ENCODE data around the gene COX17.

COX17 gene

GRCh38 chr3:119643528-119643927 is 33.7 kb downstream of the COX17 start:
- Histone ChIP-seq H3K4me1 (peaks cover 0 to 18% (median 3%) of the 10 kb centered on the region in 4 donors), H3K36me3 (peaks cover 6 to 30% (median 12%) of the 10 kb centered on the region in 3 donors), H3K27ac (no peak overlapping the region), H3K4me3 (no peak overlapping the region), H3K27me3 (no peaks in the 10 kb centered on the region), H3K9me3 (no peaks in the 10 kb centered on the region)
- TF ChIP-seq CTCF (IDR thresholded peaks at IDR 0.05) = no peak
- DNase-seq = no peak
- intact Hi-C loops (cut with DNase I; ENCODE audit: low total_unique reads) = loop anchor here (10.0 kb wide), 1 partner anchor 1631 kb away; no protein-coding TSS in a partner anchor

- no peaks in the 10 kb centered on the region for H3K9me3 ChIP-seq
- no peak for DNase-seq
- intact Hi-C loops (cut with DNase I; ENCODE audit: low total_unique reads) = loop anchor here (10.0 kb wide), 1 partner anchor 1632 kb away; no protein-coding TSS in a partner anchor
- H3K4me3 ChIP-seq = no peak overlapping the region
- no peak overlapping the region for H3K27ac ChIP-seq
- TF ChIP-seq CTCF (IDR thresholded peaks at IDR 0.05) = no peak
- H3K4me1 ChIP-seq = peaks cover 0 to 18% (median 1%) of the 10 kb centered on the region in 4 donors
- H3K36me3 ChIP-seq = peaks cover 6 to 24% (median 12%) of the 10 kb centered on the region in 3 donors
- no peaks in the 10 kb centered on the region for H3K27me3 ChIP-seq
Measured at GRCh38 chr3:119642746-119643473, 34.3 kb downstream of the COX17 start.

- Histone ChIP-seq H3K4me1 (peaks cover 0 to 14% (median 2%) of the 10 kb centered on the region in 4 donors), H3K27me3 (no peaks in the 10 kb centered on the region), H3K36me3 (peaks cover 6 to 24% (median 12%) of the 10 kb centered on the region in 3 donors), H3K9me3 (no peaks in the 10 kb centered on the region), H3K27ac (no peak overlapping the region), H3K4me3 (no peak overlapping the region)
- DNase-seq = no peak
- TF ChIP-seq CTCF (IDR thresholded peaks at IDR 0.05) = no peak
- intact Hi-C loops (cut with DNase I; ENCODE audit: low total_unique reads) = loop anchor here (10.0 kb wide), 1 partner anchor 1633 kb away; no protein-coding TSS in a partner anchor
Measured at GRCh38 chr3:119641416-119641815, 35.8 kb downstream of the COX17 start.

- H3K9me3 ChIP-seq = no peaks in the 10 kb centered on the region
- H3K4me1 ChIP-seq = peaks cover 0 to 14% (median 2%) of the 10 kb centered on the region in 4 donors
- DNase-seq = no peak
- intact Hi-C loops (cut with DNase I; ENCODE audit: low total_unique reads) = loop anchor here (10.0 kb wide), 1 partner anchor 1635 kb away; no protein-coding TSS in a partner anchor
- no peaks in the 10 kb centered on the region for H3K27me3 ChIP-seq
- H3K4me3 ChIP-seq = no peak overlapping the region
- no peak overlapping the region for H3K27ac ChIP-seq
- H3K36me3 ChIP-seq = peaks cover 6 to 24% (median 12%) of the 10 kb centered on the region in 3 donors
- TF ChIP-seq CTCF (IDR thresholded peaks at IDR 0.05) = no peak
Measured at GRCh38 chr3:119639494-119640350, 37.5 kb downstream of the COX17 start.

GRCh38 chr3:119637679-119638477 is 39.3 kb downstream of the COX17 start:
- H3K27ac ChIP-seq = peak overlapping the region; percentile 69 to 76
- H3K4me1 ChIP-seq = peaks cover 0 to 14% (median 2%) of the 10 kb centered on the region in 4 donors
- no peaks in the 10 kb centered on the region for H3K9me3 ChIP-seq
- TF ChIP-seq CTCF (IDR thresholded peaks at IDR 0.05) = no peak
- H3K36me3 ChIP-seq = peaks cover 6 to 18% (median 12%) of the 10 kb centered on the region in 3 donors
- no peaks in the 10 kb centered on the region for H3K27me3 ChIP-seq
- DNase-seq = no peak
- peak overlapping the region in 1 of 2 donors; percentile 1 for H3K4me3 ChIP-seq
- intact Hi-C loops (cut with DNase I; ENCODE audit: low total_unique reads) = no loop called here
